Activated T-helper 17 cell treated with anti-CD3 and anti-CD28 coated beads, Interleukin-2, amount 50 U/mL, for 72 hours (primary cell): ENCODE data around the gene ZNF619. TPM values are rescaled to one million over a fixed set of nuclear protein-coding genes. Genes with fewer than 3 reads are reported as not detected.

Experiments used
- ATAC-seq: fragments of 150-1000 bp; cut with Tn5 transposase; replicated peaks from 2 replicates; pipeline ENCODE4 v1.10.0; 2021; ENCODE audit warnings: mild to moderate bottlenecking, moderate library complexity
- H3K27ac Mint-ChIP-seq: one replicate; pipeline ENCODE4 v1.8.0; 2022; ENCODE audit warnings: mixed read lengths
- H3K27me3 Mint-ChIP-seq: one replicate; pipeline ENCODE4 v1.8.0; 2022; ENCODE audit warnings: mixed read lengths
- H3K36me3 Mint-ChIP-seq: one replicate; pipeline ENCODE4 v1.8.0; 2022; ENCODE audit warnings: low read depth, mild to moderate bottlenecking, mixed read lengths
- H3K4me1 Mint-ChIP-seq: one replicate; pipeline ENCODE4 v1.8.0; 2022; ENCODE audit warnings: mixed read lengths
- H3K4me3 Mint-ChIP-seq: one replicate; pipeline ENCODE4 v1.8.0; 2022; ENCODE audit warnings: mild to moderate bottlenecking, mixed read lengths
- H3K9me3 Mint-ChIP-seq: one replicate; pipeline ENCODE4 v1.8.0; 2022; ENCODE audit warnings: mixed read lengths
- total RNA-seq, 2 donors: library from RNA; stranded (reverse); gene quantifications; one replicate each; pipeline ENCODE4 v1.2.3, GENCODE V29; 2022

Gene ZNF619
- total RNA-seq, 2 donors from 2014 or later, result 1.5 to 2.5 TPM

DNA sequence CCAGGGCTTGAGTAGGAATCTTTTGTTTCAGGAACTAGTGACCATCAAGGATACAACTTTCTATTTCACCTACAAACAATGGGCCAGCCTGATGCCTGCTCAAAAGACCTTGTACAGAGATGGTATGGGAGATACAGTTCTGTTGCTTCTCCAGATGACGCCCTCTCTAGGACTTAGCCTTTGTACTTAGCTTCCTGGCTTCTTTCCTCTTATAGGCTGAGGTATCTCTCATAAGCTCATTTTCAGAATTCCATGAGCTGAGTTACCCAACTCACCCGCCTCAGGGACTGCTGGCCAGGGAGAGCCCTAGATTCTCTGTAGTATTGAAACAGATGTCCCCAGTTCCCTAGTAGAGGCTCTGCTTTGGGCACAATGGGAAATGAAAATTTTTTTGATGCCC is 20.4 kb downstream of the ZNF619 start:
- Mint-ChIP-seq H3K4me1 (no peaks in the 10 kb centered on the region), H3K27me3 (no peaks in the 10 kb centered on the region), H3K36me3 (no peaks in the 10 kb centered on the region), H3K27ac (no peak overlapping the region), H3K4me3 (no peak overlapping the region), H3K9me3 (no peaks in the 10 kb centered on the region)
- no peak for ATAC-seq

DNA sequence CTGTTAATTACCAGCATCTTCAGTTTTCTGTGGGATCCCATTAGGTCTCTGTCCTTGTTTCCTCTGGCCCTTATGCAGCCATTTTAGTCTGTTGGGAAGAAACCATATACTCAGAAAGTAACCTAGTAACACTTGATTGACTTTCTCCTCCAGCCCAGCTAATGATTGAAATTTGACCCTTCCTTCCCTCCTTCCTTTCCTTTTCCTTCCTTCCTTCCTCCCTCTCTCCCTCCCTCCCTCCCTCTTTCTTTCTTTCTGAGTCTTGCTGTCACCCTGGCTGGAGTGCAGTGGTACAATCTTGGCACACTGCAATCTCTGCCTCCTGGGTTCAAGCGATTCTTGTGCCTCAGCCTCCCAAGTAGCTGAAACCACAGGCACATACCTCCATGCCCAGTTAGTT is 23.0 kb downstream of the ZNF619 start:
- ATAC-seq, result no peak
- H3K36me3 Mint-ChIP-seq, result no peaks in the 10 kb centered on the region
- no peak overlapping the region for H3K27ac Mint-ChIP-seq
- H3K4me3 Mint-ChIP-seq, result no peak overlapping the region
- H3K4me1 Mint-ChIP-seq, result peaks cover 8% of the 10 kb centered on the region
- H3K9me3 Mint-ChIP-seq, result no peaks in the 10 kb centered on the region
- H3K27me3 Mint-ChIP-seq, result no peaks in the 10 kb centered on the region

- Mint-ChIP-seq H3K4me1 (peaks cover 8% of the 10 kb centered on the region), H3K27me3 (no peaks in the 10 kb centered on the region), H3K36me3 (no peaks in the 10 kb centered on the region), H3K27ac (no peak overlapping the region), H3K9me3 (no peaks in the 10 kb centered on the region), H3K4me3 (no peak overlapping the region)
- no peak for ATAC-seq
Measured at GRCh38 chr3:40502034-40502433, 25.1 kb downstream of the ZNF619 start.

- H3K4me3 Mint-ChIP-seq, result peak overlapping the region; percentile 85
- no peaks in the 10 kb centered on the region for H3K9me3 Mint-ChIP-seq
- H3K4me1 Mint-ChIP-seq, result peaks cover 8% of the 10 kb centered on the region
- ATAC-seq, result peak; percentile 74
- no peaks in the 10 kb centered on the region for H3K36me3 Mint-ChIP-seq
- H3K27me3 Mint-ChIP-seq, result no peaks in the 10 kb centered on the region
- H3K27ac Mint-ChIP-seq, result peak overlapping the region; percentile 72
Measured at GRCh38 chr3:40504636-40505430, 27.9 kb downstream of the ZNF619 start.

DNA sequence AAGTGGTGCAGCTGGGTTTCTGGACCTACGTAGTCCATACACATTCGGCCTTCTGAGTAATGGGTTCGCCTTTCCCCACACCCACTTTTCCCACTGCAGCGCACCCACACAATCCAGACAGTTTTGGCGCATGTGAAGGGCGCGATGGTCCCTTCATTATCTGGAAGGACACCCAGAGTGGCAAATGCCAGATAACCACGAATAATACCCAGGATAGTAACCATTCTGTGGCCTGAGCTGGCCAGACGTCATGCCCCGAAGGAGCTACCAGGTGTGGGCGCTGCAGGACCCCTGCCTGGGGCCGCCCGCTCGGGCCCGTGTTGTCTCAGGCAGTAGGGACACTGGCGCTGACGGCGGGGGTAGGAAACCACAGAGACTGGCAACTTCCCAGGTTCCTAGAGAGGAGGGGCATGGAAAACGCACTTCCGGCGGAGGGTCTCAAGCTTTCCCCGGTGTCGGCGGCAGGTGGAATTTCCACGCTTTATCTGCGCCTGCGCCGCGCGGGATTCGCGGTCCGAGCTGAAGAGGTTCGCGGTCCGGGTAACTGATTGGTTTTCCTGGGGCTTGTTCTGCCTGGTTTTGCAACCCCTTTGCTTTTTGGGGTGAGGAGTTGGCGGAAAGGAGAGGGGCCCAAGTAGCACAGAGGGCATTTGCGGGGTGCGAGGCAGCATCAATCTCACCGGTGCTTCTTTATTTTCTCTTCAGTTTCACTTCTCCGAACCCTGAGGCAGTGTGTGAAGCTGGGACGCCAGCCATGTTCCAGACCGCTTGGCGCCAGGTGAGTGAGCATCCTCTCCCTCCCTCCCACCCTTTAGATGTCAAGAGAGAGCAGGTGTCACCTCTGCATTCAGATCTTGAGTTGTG is 28.9 kb downstream of the ZNF619 start, which contains the start of gene ZNF620:
Gene ZNF620 (plus strand): TSS at position 441 of the 864 bp plus-strand sequence. CDS start 314 bp downstream, at position 755.
- no peaks in the 10 kb centered on the region for H3K9me3 Mint-ChIP-seq
- H3K4me3 Mint-ChIP-seq, result peak within 1 kb of the TSS; percentile 85
- no peaks in the 10 kb centered on the region for H3K36me3 Mint-ChIP-seq
- H3K27ac Mint-ChIP-seq, result peak within 1 kb of the TSS; percentile 72
- no peaks in the 10 kb centered on the region for H3K27me3 Mint-ChIP-seq
- H3K4me1 Mint-ChIP-seq, result peaks cover 11% of the 10 kb centered on the region
- peak; percentile 64 for ATAC-seq

GRCh38 chr3:40511031-40511718 is 34.3 kb downstream of the ZNF619 start:
- no peak for ATAC-seq
- H3K4me3 Mint-ChIP-seq, result no peak overlapping the region
- H3K27ac Mint-ChIP-seq, result no peak overlapping the region
- peaks cover 3% of the 10 kb centered on the region for H3K4me1 Mint-ChIP-seq
- no peaks in the 10 kb centered on the region for H3K27me3 Mint-ChIP-seq
- no peaks in the 10 kb centered on the region for H3K9me3 Mint-ChIP-seq
- H3K36me3 Mint-ChIP-seq, result peaks cover 7% of the 10 kb centered on the region

GRCh38 chr3:40516201-40516600 is 39.3 kb downstream of the ZNF619 start:
- H3K4me3 Mint-ChIP-seq, result no peak overlapping the region
- no peaks in the 10 kb centered on the region for H3K9me3 Mint-ChIP-seq
- no peak overlapping the region for H3K27ac Mint-ChIP-seq
- H3K36me3 Mint-ChIP-seq, result peaks cover 9% of the 10 kb centered on the region
- no peaks in the 10 kb centered on the region for H3K27me3 Mint-ChIP-seq
- no peak for ATAC-seq
- no peaks in the 10 kb centered on the region for H3K4me1 Mint-ChIP-seq

GRCh38 chr3:40518067-40518466 is 41.1 kb downstream of the ZNF619 start:
- Mint-ChIP-seq H3K9me3 (no peaks in the 10 kb centered on the region), H3K4me3 (no peak overlapping the region), H3K4me1 (no peaks in the 10 kb centered on the region), H3K36me3 (peaks cover 9% of the 10 kb centered on the region), H3K27ac (no peak overlapping the region), H3K27me3 (no peaks in the 10 kb centered on the region)
- ATAC-seq, result no peak

- no peak for ATAC-seq
- Mint-ChIP-seq H3K27me3 (no peaks in the 10 kb centered on the region), H3K27ac (no peak overlapping the region), H3K36me3 (peaks cover 9% of the 10 kb centered on the region), H3K4me3 (no peak overlapping the region), H3K9me3 (no peaks in the 10 kb centered on the region), H3K4me1 (no peaks in the 10 kb centered on the region)
Measured at GRCh38 chr3:40518848-40519247, 41.9 kb downstream of the ZNF619 start.

- H3K36me3 Mint-ChIP-seq, result peaks cover 12% of the 10 kb centered on the region
- H3K9me3 Mint-ChIP-seq, result peaks cover 6% of the 10 kb centered on the region
- H3K4me1 Mint-ChIP-seq, result peaks cover 10% of the 10 kb centered on the region
- no peaks in the 10 kb centered on the region for H3K27me3 Mint-ChIP-seq
- no peak overlapping the region for H3K4me3 Mint-ChIP-seq
- no peak overlapping the region for H3K27ac Mint-ChIP-seq
- no peak for ATAC-seq
Measured at GRCh38 chr3:40521254-40521653, 44.3 kb downstream of the ZNF619 start.

- Mint-ChIP-seq H3K36me3 (peaks cover 31% of the 10 kb centered on the region), H3K27me3 (no peaks in the 10 kb centered on the region), H3K9me3 (peaks cover 6% of the 10 kb centered on the region), H3K27ac (peak overlapping the region; percentile 100), H3K4me1 (peaks cover 15% of the 10 kb centered on the region), H3K4me3 (peak overlapping the region; percentile 99)
- no peak for ATAC-seq
Measured at GRCh38 chr3:40523781-40524180, 46.9 kb downstream of the ZNF619 start.

GRCh38 chr3:40524222-40524567 is 47.3 kb downstream of the ZNF619 start:
- Mint-ChIP-seq H3K9me3 (peaks cover 6% of the 10 kb centered on the region), H3K27ac (peak overlapping the region; percentile 100), H3K4me1 (peaks cover 15% of the 10 kb centered on the region), H3K4me3 (peak overlapping the region; percentile 99), H3K27me3 (no peaks in the 10 kb centered on the region), H3K36me3 (peaks cover 35% of the 10 kb centered on the region)
- peak; percentile 34 for ATAC-seq

GRCh38 chr3:40524568-40525285 is 47.8 kb downstream of the ZNF619 start, which contains the start of gene ZNF621:
TSS of gene ZNF621 (plus strand) at chr3:40524960. CDS start at chr3:40525841, 881 bp downstream.
- no peaks in the 10 kb centered on the region for H3K27me3 Mint-ChIP-seq
- H3K9me3 Mint-ChIP-seq, result peaks cover 6% of the 10 kb centered on the region
- peaks cover 40% of the 10 kb centered on the region for H3K36me3 Mint-ChIP-seq
- peaks cover 15% of the 10 kb centered on the region for H3K4me1 Mint-ChIP-seq
- peak within 1 kb of the TSS; percentile 99 for H3K4me3 Mint-ChIP-seq
- peak; percentile 99 for ATAC-seq
- peak within 1 kb of the TSS; percentile 100 for H3K27ac Mint-ChIP-seq

DNA sequence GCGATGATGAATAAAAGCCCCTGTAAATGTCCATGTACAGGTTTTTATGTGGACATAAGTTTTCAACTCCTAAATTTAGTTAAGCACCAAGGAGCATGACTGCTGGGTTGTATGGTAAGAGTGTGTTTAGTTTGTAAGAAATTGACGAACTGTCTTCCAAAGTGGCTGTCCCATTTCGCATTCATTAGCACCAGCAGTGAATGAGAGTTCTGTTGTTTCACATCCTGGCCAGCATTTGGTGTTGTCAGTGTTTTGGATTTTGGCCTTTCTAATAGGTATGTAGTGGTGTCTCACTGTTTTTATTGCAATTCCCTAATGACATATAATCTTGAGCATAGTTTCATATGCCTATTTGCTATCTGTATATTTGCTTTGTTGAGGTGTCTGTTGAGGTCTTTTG is 51.5 kb downstream of the ZNF619 start:
- no peak for ATAC-seq
- Mint-ChIP-seq H3K27ac (no peak overlapping the region), H3K4me3 (no peak overlapping the region), H3K36me3 (peaks cover 77% of the 10 kb centered on the region), H3K4me1 (peaks cover 15% of the 10 kb centered on the region), H3K27me3 (no peaks in the 10 kb centered on the region), H3K9me3 (peaks cover 13% of the 10 kb centered on the region)
